Measurements from ENCODE around the gene TRPM3. TPM values are rescaled to one million over a fixed set of nuclear protein-coding genes. Genes with fewer than 3 reads are reported as not detected.
"Not testable (repeated sequence)": the region's sequence is repeated elsewhere in the genome, so short reads cannot be mapped to it uniquely, and the experiment has no call there.

TRPM3 gene
- polyA plus RNA-seq, 1 donor: 0.57 TPM

GRCh38 chr9:70656281-70656680 lies 465.1 kb downstream of the TRPM3 start:
- no peaks in the 10 kb centered on the region for H3K9me3 ChIP-seq (ENCODE audit: control insufficient read depth, low read depth, low read length)
- H3K4me1 ChIP-seq (ENCODE audit: control insufficient read depth, insufficient read depth, low read length): no peaks in the 10 kb centered on the region
- no peak for DNase-seq
- 67% methylated on average over 1 of the region's 1 CpG for WGBS (ENCODE audit: insufficient coverage, low lambda C conversion rate)
- H3K36me3 ChIP-seq (ENCODE audit: control insufficient read depth, insufficient read depth, low read length): no peaks in the 10 kb centered on the region
- H3K27ac ChIP-seq (ENCODE audit: low read length): no peak overlapping the region
- H3K4me3 ChIP-seq (ENCODE audit: low read length): no peak overlapping the region
- H3K27me3 ChIP-seq (ENCODE audit: control insufficient read depth, insufficient read depth, low read length): no peaks in the 10 kb centered on the region

GRCh38 chr9:70654144-70654543 lies 467.3 kb downstream of the TRPM3 start:
- Histone ChIP-seq H3K27ac (ENCODE audit: low read length) (no peak overlapping the region), H3K9me3 (ENCODE audit: control insufficient read depth, low read depth, low read length) (no peaks in the 10 kb centered on the region), H3K27me3 (ENCODE audit: control insufficient read depth, insufficient read depth, low read length) (no peaks in the 10 kb centered on the region), H3K4me1 (ENCODE audit: control insufficient read depth, insufficient read depth, low read length) (no peaks in the 10 kb centered on the region), H3K4me3 (ENCODE audit: low read length) (no peak overlapping the region), H3K36me3 (ENCODE audit: control insufficient read depth, insufficient read depth, low read length) (no peaks in the 10 kb centered on the region)
- DNase-seq: no peak
- WGBS (ENCODE audit: insufficient coverage, low lambda C conversion rate): no CpG with 5 or more reads among the region's 1 CpG

- not testable (repeated sequence) for H3K4me3 ChIP-seq (ENCODE audit: low read length); DNase-seq; H3K4me1 ChIP-seq (ENCODE audit: control insufficient read depth, insufficient read depth, low read length); H3K27ac ChIP-seq (ENCODE audit: low read length); H3K36me3 ChIP-seq (ENCODE audit: control insufficient read depth, insufficient read depth, low read length); H3K9me3 ChIP-seq (ENCODE audit: control insufficient read depth, low read depth, low read length); H3K27me3 ChIP-seq (ENCODE audit: control insufficient read depth, insufficient read depth, low read length)
These were observed 476.8 kb downstream of the TRPM3 start for GRCh38 chr9:70644627-70645026.

DNA sequence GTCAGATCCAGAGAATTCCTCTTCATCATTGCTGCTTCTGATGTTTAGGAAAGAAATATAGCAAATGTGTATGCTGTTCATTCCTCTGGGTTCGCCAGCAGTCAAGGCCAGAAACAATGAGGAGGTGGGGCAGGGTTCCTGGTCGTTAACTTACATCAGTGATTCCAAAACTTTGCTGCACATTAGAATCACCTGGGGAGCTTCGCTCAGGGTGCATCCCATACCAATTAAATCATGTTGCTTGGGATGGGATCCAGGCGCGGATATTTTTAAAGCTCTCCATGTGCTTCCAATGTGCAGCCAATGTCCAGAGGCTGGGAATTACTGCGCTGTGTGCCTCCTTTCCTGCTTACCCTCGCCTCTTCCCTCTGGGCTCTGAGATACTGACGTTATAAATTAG lies 479.1 kb downstream of the TRPM3 start:
- no peaks in the 10 kb centered on the region for H3K9me3 ChIP-seq (ENCODE audit: control insufficient read depth, low read depth, low read length)
- DNase-seq: no peak
- no peak overlapping the region for H3K27ac ChIP-seq (ENCODE audit: low read length)
- H3K27me3 ChIP-seq (ENCODE audit: control insufficient read depth, insufficient read depth, low read length): no peaks in the 10 kb centered on the region
- no peaks in the 10 kb centered on the region for H3K4me1 ChIP-seq (ENCODE audit: control insufficient read depth, insufficient read depth, low read length)
- no peaks in the 10 kb centered on the region for H3K36me3 ChIP-seq (ENCODE audit: control insufficient read depth, insufficient read depth, low read length)
- WGBS (ENCODE audit: insufficient coverage, low lambda C conversion rate): no CpG with 5 or more reads among the region's 8 CpGs
- no peak overlapping the region for H3K4me3 ChIP-seq (ENCODE audit: low read length)

DNA sequence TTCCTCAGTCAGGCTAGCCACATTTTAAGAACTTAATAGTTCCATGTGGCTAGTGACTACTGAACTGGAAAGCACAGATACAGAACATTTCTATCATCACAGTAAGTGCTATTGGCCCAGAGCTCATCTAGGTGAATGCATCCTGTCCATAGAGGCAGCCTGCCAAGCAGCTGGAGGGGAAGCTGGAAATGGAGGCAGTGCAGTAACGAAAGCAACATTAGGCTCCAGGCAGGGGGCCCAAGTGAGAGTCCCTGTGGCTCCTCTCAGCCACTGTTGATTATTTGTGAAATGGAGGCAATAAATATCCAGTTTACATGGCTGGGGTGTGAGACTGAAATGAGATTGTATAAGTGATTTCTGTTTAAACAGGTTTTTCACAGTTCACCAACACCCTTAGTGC lies 479.8 kb downstream of the TRPM3 start:
- Histone ChIP-seq H3K27me3 (ENCODE audit: control insufficient read depth, insufficient read depth, low read length) (no peaks in the 10 kb centered on the region), H3K4me3 (ENCODE audit: low read length) (no peak overlapping the region), H3K9me3 (ENCODE audit: control insufficient read depth, low read depth, low read length) (no peaks in the 10 kb centered on the region), H3K4me1 (ENCODE audit: control insufficient read depth, insufficient read depth, low read length) (no peaks in the 10 kb centered on the region), H3K27ac (ENCODE audit: low read length) (no peak overlapping the region), H3K36me3 (ENCODE audit: control insufficient read depth, insufficient read depth, low read length) (no peaks in the 10 kb centered on the region)
- DNase-seq: no peak
- WGBS (ENCODE audit: insufficient coverage, low lambda C conversion rate): no CpG with 5 or more reads among the region's 1 CpG

DNA sequence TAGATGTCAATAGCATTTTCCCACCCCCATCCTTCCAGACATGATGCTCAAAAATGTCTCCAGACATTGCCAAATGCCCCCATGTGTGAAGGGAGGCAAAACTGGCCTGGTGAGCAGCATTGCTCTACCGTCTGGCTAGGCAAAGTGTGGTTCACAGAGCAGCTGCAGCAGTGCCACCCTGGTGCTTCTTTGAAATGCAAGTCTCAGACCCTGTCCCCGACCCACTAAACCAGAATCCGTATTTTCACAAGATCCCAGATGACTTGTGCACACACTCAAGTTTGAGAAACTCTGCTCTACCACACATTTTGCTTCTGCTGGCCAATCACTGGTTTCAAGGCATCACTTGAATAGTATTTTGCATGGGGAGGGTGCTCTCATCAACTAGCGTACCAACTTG lies 480.4 kb downstream of the TRPM3 start:
- H3K36me3 ChIP-seq (ENCODE audit: control insufficient read depth, insufficient read depth, low read length): no peaks in the 10 kb centered on the region
- no peaks in the 10 kb centered on the region for H3K4me1 ChIP-seq (ENCODE audit: control insufficient read depth, insufficient read depth, low read length)
- H3K27ac ChIP-seq (ENCODE audit: low read length): no peak overlapping the region
- no peak for DNase-seq
- H3K9me3 ChIP-seq (ENCODE audit: control insufficient read depth, low read depth, low read length): no peaks in the 10 kb centered on the region
- no CpG with 5 or more reads among the region's 4 CpGs for WGBS (ENCODE audit: insufficient coverage, low lambda C conversion rate)
- no peaks in the 10 kb centered on the region for H3K27me3 ChIP-seq (ENCODE audit: control insufficient read depth, insufficient read depth, low read length)
- no peak overlapping the region for H3K4me3 ChIP-seq (ENCODE audit: low read length)

DNA sequence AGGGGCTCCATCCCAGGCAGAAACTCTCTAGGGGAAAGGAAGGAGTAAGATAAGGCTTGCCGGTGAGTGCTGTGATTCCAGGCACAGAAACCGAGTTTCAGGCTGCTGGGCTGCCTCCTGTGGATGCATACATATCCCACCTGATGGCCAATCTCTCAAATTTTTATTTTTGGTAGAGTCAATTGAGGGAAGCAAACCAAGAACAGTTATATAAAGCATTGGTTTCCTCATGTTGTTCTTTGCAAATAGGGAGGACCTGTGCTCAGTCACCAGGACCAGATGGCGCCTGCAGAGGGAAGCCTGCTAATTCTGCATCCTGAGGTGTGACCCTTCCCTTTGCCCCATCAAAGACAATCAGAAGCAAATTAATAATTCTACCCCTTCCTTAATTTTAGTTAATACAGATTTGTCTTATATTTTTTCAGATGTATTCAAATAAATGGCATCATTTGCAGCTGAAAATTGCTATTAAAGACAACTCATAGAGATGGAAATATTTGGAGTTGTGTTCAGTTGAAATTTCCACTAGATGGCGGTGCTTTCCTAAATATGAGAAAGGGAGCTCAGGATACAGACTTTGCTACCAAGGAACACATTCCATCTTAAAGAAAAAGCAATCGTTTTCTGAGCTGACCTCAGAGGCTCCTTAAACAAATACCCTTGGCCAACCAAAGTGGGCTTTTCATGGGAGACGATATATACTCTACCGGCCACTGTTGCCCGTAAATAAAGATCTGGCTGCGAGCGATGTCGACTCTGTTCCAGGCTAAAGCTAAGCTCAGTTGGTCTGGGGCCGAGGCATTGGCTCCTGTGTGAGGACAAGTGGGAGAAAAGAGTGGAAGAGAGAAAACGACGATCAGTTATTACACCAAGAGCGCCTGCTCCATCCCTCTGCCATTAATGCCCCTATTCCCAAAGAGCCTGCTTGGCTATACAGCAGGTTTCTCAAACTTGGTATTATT lies 481.3 kb downstream of the TRPM3 start:
- Histone ChIP-seq H3K27me3 (ENCODE audit: control insufficient read depth, insufficient read depth, low read length) (no peaks in the 10 kb centered on the region), H3K36me3 (ENCODE audit: control insufficient read depth, insufficient read depth, low read length) (no peaks in the 10 kb centered on the region), H3K9me3 (ENCODE audit: control insufficient read depth, low read depth, low read length) (no peaks in the 10 kb centered on the region), H3K27ac (ENCODE audit: low read length) (no peak overlapping the region), H3K4me3 (ENCODE audit: low read length) (no peak overlapping the region), H3K4me1 (ENCODE audit: control insufficient read depth, insufficient read depth, low read length) (no peaks in the 10 kb centered on the region)
- WGBS (ENCODE audit: insufficient coverage, low lambda C conversion rate): no CpG with 5 or more reads among the region's 15 CpGs
- DNase-seq: peak; percentile 29 to 30

DNA sequence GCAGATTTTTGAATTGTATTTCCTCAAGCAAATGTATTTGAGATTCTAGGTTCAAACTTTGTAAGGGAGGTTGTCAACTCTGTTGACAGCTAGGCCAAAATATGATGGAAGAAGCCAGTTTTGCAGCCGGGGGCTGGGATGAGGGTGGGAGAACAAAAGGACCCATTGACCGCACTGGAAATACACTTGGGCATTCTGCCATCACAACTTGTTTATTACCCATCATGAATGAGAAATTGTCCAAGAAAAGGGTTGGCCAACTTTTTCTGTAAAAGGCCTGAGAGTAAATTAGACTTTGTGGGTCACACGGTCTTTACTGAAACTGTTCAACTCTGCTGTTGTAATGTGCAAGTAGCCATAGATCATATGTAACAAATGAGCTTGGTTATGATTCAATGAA lies 485.6 kb downstream of the TRPM3 start:
- Histone ChIP-seq H3K9me3 (ENCODE audit: control insufficient read depth, low read depth, low read length) (no peaks in the 10 kb centered on the region), H3K4me1 (ENCODE audit: control insufficient read depth, insufficient read depth, low read length) (no peaks in the 10 kb centered on the region), H3K36me3 (ENCODE audit: control insufficient read depth, insufficient read depth, low read length) (no peaks in the 10 kb centered on the region), H3K27me3 (ENCODE audit: control insufficient read depth, insufficient read depth, low read length) (no peaks in the 10 kb centered on the region), H3K4me3 (ENCODE audit: low read length) (no peak overlapping the region), H3K27ac (ENCODE audit: low read length) (no peak overlapping the region)
- WGBS (ENCODE audit: insufficient coverage, low lambda C conversion rate): no CpG with 5 or more reads among the region's 3 CpGs
- DNase-seq: no peak

DNA sequence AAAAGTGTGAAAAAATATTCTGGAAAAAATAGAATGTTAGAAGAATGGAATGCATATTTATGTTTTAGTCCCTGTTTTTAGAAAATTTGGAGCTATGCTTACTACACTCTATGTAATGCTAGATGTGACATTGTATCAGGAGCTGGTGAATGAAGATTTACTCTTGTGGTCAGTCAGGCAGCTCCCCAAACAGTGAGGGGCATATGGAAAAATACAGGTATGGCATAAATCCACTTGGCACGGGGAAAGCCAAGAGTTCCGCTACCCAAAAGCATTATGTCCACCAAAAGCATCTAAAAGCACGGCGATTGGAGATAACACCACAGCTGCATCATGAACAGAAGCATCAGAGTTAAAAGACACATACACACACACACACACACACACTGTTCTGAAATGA lies 486.7 kb downstream of the TRPM3 start:
- H3K27ac ChIP-seq (ENCODE audit: low read length): no peak overlapping the region
- 100% methylated on average over 1 of the region's 4 CpGs for WGBS (ENCODE audit: insufficient coverage, low lambda C conversion rate)
- no peaks in the 10 kb centered on the region for H3K27me3 ChIP-seq (ENCODE audit: control insufficient read depth, insufficient read depth, low read length)
- H3K36me3 ChIP-seq (ENCODE audit: control insufficient read depth, insufficient read depth, low read length): no peaks in the 10 kb centered on the region
- no peak overlapping the region for H3K4me3 ChIP-seq (ENCODE audit: low read length)
- no peak for DNase-seq
- no peaks in the 10 kb centered on the region for H3K9me3 ChIP-seq (ENCODE audit: control insufficient read depth, low read depth, low read length)
- no peaks in the 10 kb centered on the region for H3K4me1 ChIP-seq (ENCODE audit: control insufficient read depth, insufficient read depth, low read length)

- H3K4me3 ChIP-seq (ENCODE audit: low read length): no peak overlapping the region
- H3K36me3 ChIP-seq (ENCODE audit: control insufficient read depth, insufficient read depth, low read length): no peaks in the 10 kb centered on the region
- no peaks in the 10 kb centered on the region for H3K27me3 ChIP-seq (ENCODE audit: control insufficient read depth, insufficient read depth, low read length)
- DNase-seq: no peak
- no peak overlapping the region for H3K27ac ChIP-seq (ENCODE audit: low read length)
- H3K4me1 ChIP-seq (ENCODE audit: control insufficient read depth, insufficient read depth, low read length): no peaks in the 10 kb centered on the region
- H3K9me3 ChIP-seq (ENCODE audit: control insufficient read depth, low read depth, low read length): no peaks in the 10 kb centered on the region
- 88% methylated on average over 1 of the region's 3 CpGs for WGBS (ENCODE audit: insufficient coverage, low lambda C conversion rate)
These were observed 490.4 kb downstream of the TRPM3 start for GRCh38 chr9:70630971-70631370.

DNA sequence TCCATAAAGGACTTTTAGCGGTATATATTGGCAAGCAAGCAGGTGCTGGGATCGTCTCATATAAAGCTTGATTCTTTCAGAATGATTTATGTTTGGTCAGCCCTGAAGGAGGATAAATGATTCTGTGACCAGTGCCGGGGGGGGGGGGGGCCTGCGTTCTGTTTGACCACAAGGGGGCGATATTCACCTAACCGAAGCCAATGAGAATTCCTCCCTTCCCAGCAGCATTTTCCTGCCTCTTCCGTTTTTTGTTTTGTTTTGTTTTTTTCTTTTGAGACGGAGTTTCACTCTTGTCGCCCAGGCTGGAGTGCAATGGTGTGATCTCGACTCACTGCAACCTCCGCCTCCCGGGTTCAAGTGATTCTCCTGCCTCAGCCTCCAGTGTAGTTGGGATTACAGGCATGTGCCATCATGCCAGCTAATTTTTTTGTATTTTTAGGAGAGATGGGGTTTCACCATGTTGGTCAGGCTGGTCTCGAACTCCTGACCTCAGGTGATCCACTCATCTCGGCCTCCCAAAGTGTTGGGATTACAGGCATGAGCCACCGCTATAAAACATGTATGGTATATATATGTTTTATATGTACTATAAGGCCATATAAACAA lies 492.2 kb downstream of the TRPM3 start:
- not testable (repeated sequence) for H3K4me3 ChIP-seq (ENCODE audit: low read length); DNase-seq; H3K9me3 ChIP-seq (ENCODE audit: control insufficient read depth, low read depth, low read length); H3K36me3 ChIP-seq (ENCODE audit: control insufficient read depth, insufficient read depth, low read length); H3K27me3 ChIP-seq (ENCODE audit: control insufficient read depth, insufficient read depth, low read length); H3K27ac ChIP-seq (ENCODE audit: low read length); H3K4me1 ChIP-seq (ENCODE audit: control insufficient read depth, insufficient read depth, low read length)
- 32% methylated on average over 3 of the region's 15 CpGs for WGBS (ENCODE audit: insufficient coverage, low lambda C conversion rate)

All from large intestine (tissue), 3 donors.